Heart right ventricle (tissue), 16 donors: ENCODE data around the gene ABLIM2. TPM values are rescaled to one million over a fixed set of nuclear protein-coding genes. Genes with fewer than 3 reads are reported as not detected.
A peak's percentile ranks its signal among the peaks of the same experiment; 100 is the strongest.

Experiments used
- ATAC-seq, 8 donors: fragments of 200-7000 bp; cut with Tn5 transposase; one replicate each; pipeline ENCODE4 v1.9.1; 2020; ENCODE audit warnings: mild to moderate bottlenecking in 8 of 8, moderate library complexity in 8 of 8, moderate number of reproducible peaks in 1 of 8
- DNase-seq, 2 donors: peaks; one replicate each; pipeline ENCODE4 v3.0.0-alpha.2; 2020
- H3K27ac ChIP-seq, 10 donors: fragments of 200-600 bp; sonication (generic) in 2 of 10; one replicate each; pipeline versions ENCODE4 v1.5.0 to v1.8.0; 2020 to 2022; ENCODE audit warnings: mild to moderate bottlenecking in 3 of 10
- H3K27me3 ChIP-seq, 7 donors: fragments of 200-600 bp; one replicate each; pipeline ENCODE4 v1.8.0; 2021 to 2022; ENCODE audit warnings: mild to moderate bottlenecking in 2 of 7
- H3K36me3 ChIP-seq, 9 donors: fragments of 200-600 bp; sonication (generic) in 1 of 9; one replicate each; pipeline versions ENCODE4 v1.5.0 to v1.8.0; 2020 to 2022; ENCODE audit warnings: mild to moderate bottlenecking in 2 of 9
- H3K4me1 ChIP-seq, 9 donors: fragments of 200-600 bp; sonication (generic) in 1 of 9; one replicate each; pipeline versions ENCODE4 v1.5.0 to v1.8.0; 2020 to 2022; ENCODE audit warnings: mild to moderate bottlenecking in 4 of 9
- H3K4me3 ChIP-seq, 10 donors: fragments of 200-600 bp; sonication (generic) in 2 of 10; one replicate each; pipeline versions ENCODE4 v1.5.0 to v1.8.0; 2020 to 2022; ENCODE audit warnings: mild to moderate bottlenecking in 7 of 10, moderate library complexity in 2 of 10
- H3K9me3 ChIP-seq, 11 donors: fragments of 200-600 bp in 10 of 11; sonication (generic) in 2 of 11; one replicate each; pipeline versions ENCODE4 v1.5.0 to v1.8.0; 2013 to 2022; ENCODE audit warnings: mild to moderate bottlenecking in 2 of 11, control low read depth in 1 of 11, moderate library complexity in 1 of 11
- CTCF ChIP-seq, 9 donors: fragments of 200-600 bp; sonication (generic) in 2 of 9; IDR thresholded peaks; one replicate each; pipeline versions ENCODE4 v1.5.0 to v1.8.0; 2021 to 2022; ENCODE audit warnings: antibody characterized with exemption in 9 of 9, mild to moderate bottlenecking in 5 of 9, moderate library complexity in 1 of 9
- WGBS, 2 donors: extraction: QIAGEN DNeasy Blood & Tissue Kit; methylation state at CpG; one replicate each; pipeline ENCODE4 v1.1.7; 2013; ENCODE audit warnings: inconsistent platforms in 1 of 2; 5-methylcytosine and 5-hydroxymethylcytosine counted together
- intact Hi-C, 10 donors: fragments of 100-400 bp; cut with DNase I; formaldehyde crosslinking; loops; one replicate each; pipeline versions ENCODE4 v1.11.1 to v1.14.2; 2022
- polyA plus RNA-seq, 2 donors: library from polyadenylated mRNA; stranded (reverse); fragments of 200-250 nt; gene quantifications; one replicate each; pipeline ENCODE4 v1.2.3, GENCODE V29; 2013
- total RNA-seq, 10 donors: library from RNA; stranded (reverse); fragmentation: NEBNext Ultra II Directional in 3 of 10; extraction: Animal tissue kit (Norgen Biotek cat#: 25700) in 3 of 10; gene quantifications; one replicate each; pipeline versions ENCODE4 v1.2.1 to v1.2.4, GENCODE V29; 2021 to 2023
- donor health status: Arrhythmogenic right ventricular cardiomyopathy.
- donor health status: ischemic (EF 13 %, LVEDD 7.1; RV severe dilation, severe dysfunction).
- donor health status: healthy with polysubstance abuse.
- donor health status: DM: no; HTN: yes; CAD: no.
- donor health status: DM: no; HTN: no; CAD: no.
- donor health status: ischemic (EF 25% LVEDD 6.9; RV normal size, moderate dysfunction).
- donor health status: ischemic (EF 25% LVEDD 5.7; RV mildly dilated, moderate dysfunction).
- donor health status: healthy.
- donor health status: DM: yes; HTN: yes; CAD: no.
- donor health status: Ischemic cardiomyopathy.
- donor health status: ischemic (EF 35%, LVEDD 5.7; RV mildly dilated, moderate dysfunction).
- donor health status: nonischemic (EF 11% LVEDD 7.7; RV severe dilation, severe dysfunction).
- donor health status: DM: yes; HTN: yes; CAD: no.
- donor health status: PGD.
- donor health status: ischemic (EF 29% LVEDD 5.4; RV normal size, mild dysfunction).
- donor health status: nonischemic (EF 23%, LVEDD 6.1; RV moderate dilation, normal function).

The ABLIM2 gene
- total and polyA plus RNA-seq, 12 donors: 7.2 to 27.8 (median 17.6) TPM

DNA sequence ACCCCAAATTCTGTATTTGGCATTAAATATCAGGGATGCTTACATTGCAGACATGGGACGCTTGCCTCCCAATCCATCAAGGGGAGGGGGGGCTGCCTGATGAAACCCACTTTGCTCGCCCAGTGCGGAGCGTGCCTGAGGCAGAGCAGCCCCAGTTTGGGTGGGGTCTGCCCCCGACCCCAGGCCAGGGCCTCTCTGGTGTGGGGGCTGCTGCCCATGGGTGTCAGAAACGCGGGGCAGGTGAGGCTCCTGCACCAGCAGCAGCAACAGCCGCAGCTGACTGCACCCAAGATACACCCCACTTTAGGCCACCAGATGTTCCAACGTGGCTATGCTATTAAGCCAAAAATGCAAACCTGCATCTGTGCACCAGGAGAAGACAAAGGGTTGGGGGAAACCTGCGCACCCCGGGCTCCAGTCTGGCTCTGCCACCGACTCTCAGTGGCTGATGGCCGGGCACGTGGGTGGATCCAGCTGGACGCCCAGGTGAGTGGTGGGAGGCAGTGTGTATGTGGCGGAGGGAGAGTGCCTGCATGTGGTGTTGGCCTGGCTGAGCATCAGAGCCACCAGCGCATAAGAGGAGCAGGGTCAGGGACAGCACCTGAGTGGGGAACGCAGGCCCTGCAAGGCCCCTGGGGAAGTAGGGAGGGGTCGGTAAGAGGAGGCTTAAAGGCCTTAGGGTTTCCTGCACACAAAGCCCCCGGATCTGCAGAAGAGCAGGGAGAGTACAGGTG lies 86.2 kb downstream of the ABLIM2 start:
- Histone ChIP-seq H3K27me3 (peaks cover 0 to 15% (median 6%) of the 10 kb centered on the region in 7 donors), H3K36me3 (no peaks in the 10 kb centered on the region), H3K27ac (no peak overlapping the region), H3K4me1 (peaks cover 0 to 3% (median 0%) of the 10 kb centered on the region in 9 donors), H3K9me3 (no peaks in the 10 kb centered on the region), H3K4me3 (no peak overlapping the region)
- intact Hi-C loops: no loop called here
- TF ChIP-seq CTCF (IDR thresholded peaks at IDR 0.05): no peak
- no peak for ATAC-seq
- no peak for DNase-seq
- 85% methylated on average over 20 of the region's 20 CpGs for WGBS, 2 donors

DNA sequence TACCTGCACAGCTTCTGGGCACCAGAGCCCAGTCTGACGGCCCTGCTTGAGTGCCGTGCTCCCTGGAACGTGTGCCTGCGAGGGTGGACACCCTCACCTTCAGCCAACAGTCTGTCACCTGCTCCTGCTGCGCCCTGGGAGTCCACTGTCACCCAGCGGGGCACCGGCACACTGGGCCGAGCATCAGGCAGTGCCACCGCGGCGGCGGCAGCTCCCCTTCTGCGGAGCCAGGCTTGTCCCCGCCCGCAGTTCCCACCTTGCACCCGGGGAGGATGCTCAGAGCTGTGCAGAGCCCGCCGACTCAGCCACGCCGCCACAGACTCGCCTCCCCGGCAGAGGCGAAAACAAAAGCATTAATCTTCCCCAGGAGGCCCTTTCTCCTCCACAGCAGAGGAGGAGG lies 86.8 kb downstream of the ABLIM2 start:
- H3K27me3 ChIP-seq: peaks cover 0 to 15% (median 6%) of the 10 kb centered on the region in 7 donors
- ATAC-seq (no peak), DNase-seq (no peak)
- peaks cover 0 to 3% (median 0%) of the 10 kb centered on the region in 9 donors for H3K4me1 ChIP-seq
- intact Hi-C loops: no loop called here
- H3K36me3 ChIP-seq: no peaks in the 10 kb centered on the region
- WGBS, 2 donors: 58 to 64% methylated on average over 23 of the region's 23 CpGs
- H3K27ac ChIP-seq: no peak overlapping the region
- no peak for TF ChIP-seq CTCF (IDR thresholded peaks at IDR 0.05)
- no peak overlapping the region for H3K4me3 ChIP-seq
- no peaks in the 10 kb centered on the region for H3K9me3 ChIP-seq

DNA sequence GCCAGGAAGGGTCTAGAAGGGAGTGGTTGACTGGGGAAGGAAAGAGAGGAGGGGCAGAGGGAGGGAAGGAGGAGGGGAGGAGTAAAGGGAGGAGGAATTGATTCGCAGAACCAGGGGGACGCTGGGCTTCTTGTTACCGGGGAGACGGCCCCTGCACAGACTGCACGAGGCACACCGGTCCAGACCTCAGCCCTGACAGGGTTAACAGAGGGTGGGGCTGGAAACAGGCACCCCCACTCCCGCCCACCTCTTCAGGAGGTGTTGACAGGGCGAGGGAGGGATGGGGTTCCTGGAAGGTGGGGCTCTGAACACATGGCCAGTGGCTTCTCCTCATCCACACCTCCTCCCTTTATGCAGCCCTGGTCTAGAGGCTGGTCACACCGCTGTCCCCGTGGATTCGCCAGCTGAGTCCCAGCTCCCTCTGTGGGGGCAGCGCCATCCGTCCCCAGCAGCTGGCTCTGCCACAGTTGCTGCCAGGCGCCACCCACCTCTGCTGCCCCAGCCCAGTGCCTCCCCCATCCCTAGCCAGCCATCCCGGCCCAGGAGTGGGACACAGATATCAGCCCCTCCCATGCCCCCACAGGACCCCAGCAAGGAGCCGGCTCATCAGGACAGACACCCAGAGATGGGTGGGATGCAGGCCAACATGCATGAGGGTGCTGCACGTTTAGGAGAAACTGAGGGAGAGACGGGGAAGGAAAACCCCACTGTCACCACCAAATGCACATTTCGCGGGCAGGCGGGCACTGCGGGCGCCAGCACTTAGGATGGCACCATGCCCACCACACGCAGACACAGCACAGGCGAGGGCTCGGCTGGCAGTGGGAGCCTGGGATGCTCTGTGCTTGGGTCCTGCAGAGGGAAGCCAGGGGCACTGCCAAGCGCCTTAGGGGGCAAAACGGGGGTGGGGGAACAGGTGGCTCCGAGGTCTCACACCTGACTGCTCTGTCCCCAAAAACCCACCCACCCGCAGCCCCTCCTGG lies 87.6 kb downstream of the ABLIM2 start:
- DNase-seq: peak in 1 of 2 donors; percentile 3
- no peaks in the 10 kb centered on the region for H3K9me3 ChIP-seq
- no peak for ATAC-seq
- H3K27me3 ChIP-seq: peaks cover 0 to 15% (median 6%) of the 10 kb centered on the region in 7 donors
- 67 to 68% methylated on average over 30 of the region's 30 CpGs for WGBS, 2 donors
- intact Hi-C loops: no loop called here
- H3K36me3 ChIP-seq: no peaks in the 10 kb centered on the region
- TF ChIP-seq CTCF (IDR thresholded peaks at IDR 0.05): no peak
- H3K4me3 ChIP-seq: no peak overlapping the region
- H3K27ac ChIP-seq: no peak overlapping the region
- peaks cover 0 to 3% (median 0%) of the 10 kb centered on the region in 9 donors for H3K4me1 ChIP-seq

DNA sequence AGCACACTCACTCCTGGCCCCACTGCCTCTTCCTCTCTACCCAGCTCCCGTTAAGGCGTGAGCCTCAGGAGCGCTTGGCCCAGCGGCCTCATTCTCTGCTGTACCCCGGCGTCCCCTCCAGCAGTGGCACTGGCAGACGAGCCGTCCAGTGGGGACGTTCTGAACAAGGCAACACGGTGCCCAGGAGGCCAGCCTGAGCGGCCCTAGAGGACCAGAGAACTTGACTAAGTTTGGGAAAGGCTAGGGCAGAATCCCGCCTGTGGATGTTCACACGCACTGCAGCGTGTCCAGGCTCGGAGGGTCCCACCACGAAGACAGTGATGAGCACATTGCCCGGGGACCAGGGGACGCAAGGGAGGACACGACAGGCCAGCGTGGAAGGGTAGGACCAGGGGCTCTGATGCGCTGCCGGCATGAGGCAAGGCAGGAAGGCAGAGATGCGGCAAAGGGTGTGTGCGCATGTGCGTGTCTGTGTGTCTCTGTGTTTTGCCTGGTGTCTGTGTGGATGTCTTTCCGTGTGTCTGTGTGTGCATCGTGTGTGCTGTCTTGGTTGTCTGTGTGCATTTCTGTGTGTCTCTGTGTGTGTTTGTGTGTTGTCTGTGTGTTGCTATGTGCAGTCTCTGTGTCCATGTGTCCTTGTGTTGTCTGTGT lies 89.4 kb downstream of the ABLIM2 start:
- no peak overlapping the region for H3K27ac ChIP-seq
- peaks cover 0 to 3% (median 0%) of the 10 kb centered on the region in 9 donors for H3K4me1 ChIP-seq
- H3K36me3 ChIP-seq: no peaks in the 10 kb centered on the region
- H3K9me3 ChIP-seq: peaks cover 0 to 12% (median 1%) of the 10 kb centered on the region in 11 donors
- intact Hi-C loops: no loop called here
- no peak overlapping the region for H3K4me3 ChIP-seq
- peaks cover 0 to 15% (median 6%) of the 10 kb centered on the region in 7 donors for H3K27me3 ChIP-seq
- 92 to 94% methylated on average over 27 of the region's 27 CpGs for WGBS, 2 donors
- DNase-seq (no peak), ATAC-seq (peak in 2 of 8 donors; percentile 15 to 27)
- TF ChIP-seq CTCF (IDR thresholded peaks at IDR 0.05): no peak
